Measurements from ENCODE around the gene CFAP20DC.
"Not testable (repeated sequence)": the region's sequence is repeated elsewhere in the genome, so short reads cannot be mapped to it uniquely, and the experiment has no call there.

CFAP20DC gene

DNA sequence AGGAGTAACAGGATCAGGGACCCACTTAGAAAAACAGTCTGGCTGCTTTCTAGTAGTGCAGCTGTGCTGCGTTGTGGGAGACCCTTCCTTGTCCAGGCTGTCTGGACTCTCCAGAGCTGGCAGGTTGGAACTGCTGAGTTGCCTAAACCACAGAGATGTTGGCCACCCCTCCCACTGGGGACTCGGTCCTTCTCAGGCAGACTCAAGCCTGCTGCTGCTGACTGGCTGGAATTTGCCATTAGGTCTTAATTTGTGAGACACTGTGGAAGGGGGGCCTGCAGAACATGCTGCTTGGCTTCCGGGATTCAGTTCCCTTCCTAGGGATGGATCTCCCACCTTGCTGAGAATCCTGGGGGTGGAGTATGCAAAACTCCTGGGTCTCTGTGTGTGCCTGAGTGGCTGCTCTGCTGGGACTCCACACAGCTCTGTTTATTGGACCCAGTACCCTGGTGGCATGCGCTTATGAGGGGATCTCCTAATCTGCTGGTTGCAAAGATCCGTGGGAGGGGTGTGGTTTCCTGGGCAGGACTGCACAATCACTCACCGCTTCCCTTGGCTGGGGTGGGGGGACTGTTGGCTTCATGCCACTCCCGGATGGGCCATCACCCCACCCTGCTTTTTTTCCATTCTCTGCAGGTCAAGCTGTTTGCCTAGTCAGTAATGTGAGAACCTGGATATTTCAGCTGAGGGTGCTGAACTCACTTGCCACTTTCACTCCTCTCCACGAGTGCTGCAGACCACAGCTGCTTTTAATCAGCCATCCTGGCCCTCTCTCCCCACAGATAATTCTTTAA is 150.5 kb downstream of the CFAP20DC start:
- no peak for TF ChIP-seq POU2F2 (IDR thresholded peaks at IDR 0.05; ENCODE audit: low read depth, low read length)
- no peak for TF ChIP-seq SPI1 (IDR thresholded peaks at IDR 0.05; ENCODE audit: low read depth, low read length)
- no peak for TF ChIP-seq POLR2A (IDR thresholded peaks at IDR 0.05; ENCODE audit: low read depth, low read length)
- TF ChIP-seq TAF1 (IDR thresholded peaks at IDR 0.05; ENCODE audit: low read depth, low read length) = no peak
- TF ChIP-seq POLR2AphosphoS5 (IDR thresholded peaks at IDR 0.05; ENCODE audit: low read depth, low read length) = no peak
- no peak for TF ChIP-seq PAX5 (IDR thresholded peaks at IDR 0.05; ENCODE audit: insufficient read depth, low read length, severe bottlenecking)
- no peak for DNase-seq (ENCODE audit: insufficient read length, low spot score)
- no peak for FAIRE-seq

DNA sequence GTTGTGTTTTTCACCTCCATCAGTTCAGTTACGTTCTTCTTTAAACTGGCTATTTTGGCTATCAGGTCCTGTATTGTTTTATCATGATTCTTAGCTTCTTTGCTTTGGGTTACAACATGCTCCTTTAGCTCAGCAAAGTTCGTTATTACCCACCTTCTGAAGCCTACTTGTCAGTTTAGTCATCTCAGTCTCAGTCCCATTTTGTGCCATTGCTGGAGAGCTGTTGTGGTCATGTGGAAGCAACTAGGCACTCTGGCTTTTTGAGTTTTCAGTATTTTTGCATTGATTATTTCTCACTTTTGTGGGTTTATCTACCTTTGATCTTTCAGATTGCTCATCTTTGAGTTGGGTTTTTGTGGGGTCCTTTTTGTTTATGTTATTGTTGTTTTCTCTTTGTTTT is 151.3 kb downstream of the CFAP20DC start:
- DNase-seq (ENCODE audit: insufficient read length, low spot score) (no peak), FAIRE-seq (no peak)
- TF ChIP-seq SPI1 (IDR thresholded peaks at IDR 0.05; ENCODE audit: low read depth, low read length) (no peak), POLR2AphosphoS5 (IDR thresholded peaks at IDR 0.05; ENCODE audit: low read depth, low read length) (no peak), POU2F2 (IDR thresholded peaks at IDR 0.05; ENCODE audit: low read depth, low read length) (no peak), POLR2A (IDR thresholded peaks at IDR 0.05; ENCODE audit: low read depth, low read length) (no peak), PAX5 (IDR thresholded peaks at IDR 0.05; ENCODE audit: insufficient read depth, low read length, severe bottlenecking) (no peak), TAF1 (IDR thresholded peaks at IDR 0.05; ENCODE audit: low read depth, low read length) (no peak)

DNA sequence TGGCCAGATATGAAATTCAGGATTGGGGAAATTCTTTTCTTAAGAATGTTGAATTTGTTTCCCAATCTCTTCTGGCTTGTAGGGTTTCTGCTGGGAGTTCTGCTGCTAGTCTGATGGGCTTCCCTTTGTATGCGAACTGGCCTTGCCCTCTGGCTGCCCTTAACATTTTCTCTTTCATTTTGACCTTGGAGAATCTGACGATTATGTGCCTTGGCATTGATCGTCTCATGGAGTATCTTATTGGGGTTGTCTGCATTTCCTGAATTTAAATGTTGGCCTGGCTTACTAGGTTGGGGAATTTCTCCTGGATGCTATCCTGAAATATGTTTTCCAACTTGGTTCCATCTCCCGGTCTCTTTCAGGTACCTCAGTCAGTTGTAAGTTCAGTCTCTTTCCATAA is 152.2 kb downstream of the CFAP20DC start:
- FAIRE-seq (no peak), DNase-seq (ENCODE audit: insufficient read length, low spot score) (no peak)
- TF ChIP-seq TAF1 (IDR thresholded peaks at IDR 0.05; ENCODE audit: low read depth, low read length) (no peak), POLR2A (IDR thresholded peaks at IDR 0.05; ENCODE audit: low read depth, low read length) (no peak), POLR2AphosphoS5 (IDR thresholded peaks at IDR 0.05; ENCODE audit: low read depth, low read length) (no peak), PAX5 (IDR thresholded peaks at IDR 0.05; ENCODE audit: insufficient read depth, low read length, severe bottlenecking) (no peak), SPI1 (IDR thresholded peaks at IDR 0.05; ENCODE audit: low read depth, low read length) (no peak), POU2F2 (IDR thresholded peaks at IDR 0.05; ENCODE audit: low read depth, low read length) (no peak)

DNA sequence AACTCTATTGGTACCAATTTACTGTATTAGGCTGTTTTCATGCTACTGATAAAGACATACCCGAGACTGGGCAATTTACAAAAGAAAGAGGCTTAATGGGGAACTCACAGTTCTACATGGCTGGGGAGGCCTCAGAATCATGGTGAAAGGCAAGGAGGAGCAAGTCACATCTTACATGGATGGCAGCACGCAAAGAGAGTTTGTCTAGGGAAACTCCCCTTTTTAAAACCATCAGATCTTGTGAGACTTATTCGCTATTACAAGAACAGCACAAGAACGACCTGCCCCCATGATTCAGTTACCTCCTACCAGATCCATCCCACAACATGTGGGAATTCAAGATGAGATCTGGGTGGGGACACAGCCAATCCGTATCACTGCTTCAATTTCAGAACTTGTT is 154.1 kb downstream of the CFAP20DC start:
- DNase-seq (ENCODE audit: insufficient read length, low spot score); FAIRE-seq: not testable (repeated sequence)

DNA sequence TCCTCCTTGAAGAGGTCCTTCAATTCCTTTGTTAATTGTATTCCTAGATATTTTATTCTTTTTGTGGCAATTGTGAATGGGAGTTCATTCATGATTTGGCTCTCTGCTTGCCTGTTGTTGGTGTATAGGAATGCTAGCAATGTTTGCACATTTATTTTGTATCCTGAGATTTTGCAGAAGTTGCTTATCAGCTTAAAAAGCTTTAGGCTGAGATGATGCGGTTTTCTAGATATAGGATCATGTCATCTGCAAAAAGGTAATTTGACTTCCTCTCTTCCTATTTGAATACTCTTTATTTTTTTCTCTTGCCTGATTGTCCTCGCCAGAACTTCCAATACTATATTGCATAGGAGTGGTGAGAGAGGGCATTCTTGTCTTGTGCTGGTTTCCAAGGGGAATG is 157.3 kb downstream of the CFAP20DC start:
- DNase-seq (ENCODE audit: insufficient read length, low spot score); FAIRE-seq: not testable (repeated sequence)

DNA sequence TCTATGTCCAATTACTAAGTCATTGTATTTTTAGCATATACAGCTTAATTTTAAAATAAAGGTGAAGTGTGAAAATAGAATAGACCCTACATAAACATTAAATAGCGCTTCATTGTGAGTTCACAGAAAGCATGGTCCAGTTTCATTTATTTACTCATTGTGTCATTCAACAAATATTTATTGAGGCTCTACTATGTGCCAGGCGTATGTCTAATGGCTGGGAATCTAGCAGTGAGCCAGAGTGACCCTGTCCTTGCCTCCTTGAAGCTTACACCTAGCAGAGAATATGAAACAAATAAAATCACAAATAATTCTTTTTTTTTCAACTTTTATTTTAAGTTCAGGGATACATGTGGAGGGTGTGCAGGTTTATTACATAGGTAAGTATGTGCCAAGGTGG is 161.7 kb downstream of the CFAP20DC start:
- FAIRE-seq (no peak), DNase-seq (ENCODE audit: insufficient read length, low spot score) (no peak)
- TF ChIP-seq POLR2AphosphoS5 (IDR thresholded peaks at IDR 0.05; ENCODE audit: low read depth, low read length) (no peak), SPI1 (IDR thresholded peaks at IDR 0.05; ENCODE audit: low read depth, low read length) (no peak), PAX5 (IDR thresholded peaks at IDR 0.05; ENCODE audit: insufficient read depth, low read length, severe bottlenecking) (no peak)

DNA sequence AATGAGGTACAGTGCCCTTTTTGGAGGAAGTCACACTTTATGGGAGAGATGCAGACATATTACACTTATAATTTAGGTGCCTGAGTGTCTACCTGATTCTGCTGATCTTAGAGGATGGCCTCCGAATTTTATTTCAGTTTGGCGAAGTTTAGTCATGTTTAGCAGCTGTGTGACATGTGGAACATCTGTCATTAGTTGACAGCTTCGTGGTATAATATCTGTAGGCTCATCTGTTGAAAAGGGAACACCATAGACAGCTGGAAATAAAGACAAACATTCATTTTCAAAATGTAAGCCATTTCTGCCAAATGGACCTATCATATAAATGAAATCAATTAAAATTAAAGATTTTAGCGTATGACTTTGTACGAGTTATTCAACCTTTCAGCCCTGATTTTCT is 165.4 kb downstream of the CFAP20DC start:
- no peak for FAIRE-seq
- DNase-seq (ENCODE audit: insufficient read length, low spot score) = no peak
- no peak for TF ChIP-seq TAF1 (IDR thresholded peaks at IDR 0.05; ENCODE audit: low read depth, low read length)

DNA sequence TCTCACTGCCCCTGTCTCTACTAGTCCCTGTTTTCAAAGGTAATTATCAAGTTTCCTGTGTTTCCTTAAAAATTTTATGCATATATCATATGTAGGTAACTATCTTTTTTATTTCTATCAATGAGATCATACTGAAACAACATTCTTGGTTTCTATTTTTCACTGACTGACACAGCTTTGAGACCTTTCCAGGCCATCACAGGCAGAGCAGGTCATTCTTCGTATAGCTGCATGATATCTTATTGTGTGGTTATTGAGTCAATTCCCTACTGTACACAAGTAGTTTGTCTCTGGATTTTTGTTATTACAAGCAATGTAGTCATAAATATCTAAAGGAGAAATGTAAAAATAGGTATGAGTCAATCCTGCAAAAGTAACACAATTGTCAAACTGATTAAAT is 169.6 kb downstream of the CFAP20DC start:
- TF ChIP-seq POLR2AphosphoS5 (IDR thresholded peaks at IDR 0.05; ENCODE audit: low read depth, low read length) (no peak), PAX5 (IDR thresholded peaks at IDR 0.05; ENCODE audit: insufficient read depth, low read length, severe bottlenecking) (no peak), POLR2A (IDR thresholded peaks at IDR 0.05; ENCODE audit: low read depth, low read length) (no peak), POU2F2 (IDR thresholded peaks at IDR 0.05; ENCODE audit: low read depth, low read length) (no peak), TAF1 (IDR thresholded peaks at IDR 0.05; ENCODE audit: low read depth, low read length) (no peak), SPI1 (IDR thresholded peaks at IDR 0.05; ENCODE audit: low read depth, low read length) (no peak)
- DNase-seq (ENCODE audit: insufficient read length, low spot score) = no peak
- no peak for FAIRE-seq

DNA sequence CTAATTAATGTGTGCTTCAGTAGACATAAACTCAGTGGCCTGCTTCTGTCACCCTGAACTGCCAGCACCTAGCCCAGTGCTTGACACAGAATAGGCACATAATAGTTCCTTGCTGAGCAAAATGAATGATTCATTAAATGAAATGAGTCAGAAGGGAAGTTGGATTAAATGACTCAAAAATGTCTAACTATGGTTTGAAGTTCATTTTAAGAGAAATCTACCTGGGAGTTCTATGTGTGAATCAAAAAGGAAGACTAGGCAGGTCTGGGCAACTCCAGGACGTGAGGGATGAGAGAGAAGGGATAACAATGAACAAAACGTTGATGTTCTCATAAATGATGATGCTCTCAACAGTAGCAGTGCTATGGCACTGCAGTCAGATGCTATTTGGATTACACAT is 175.0 kb downstream of the CFAP20DC start:
- FAIRE-seq (peak; percentile 20), DNase-seq (ENCODE audit: insufficient read length, low spot score) (no peak)

DNA sequence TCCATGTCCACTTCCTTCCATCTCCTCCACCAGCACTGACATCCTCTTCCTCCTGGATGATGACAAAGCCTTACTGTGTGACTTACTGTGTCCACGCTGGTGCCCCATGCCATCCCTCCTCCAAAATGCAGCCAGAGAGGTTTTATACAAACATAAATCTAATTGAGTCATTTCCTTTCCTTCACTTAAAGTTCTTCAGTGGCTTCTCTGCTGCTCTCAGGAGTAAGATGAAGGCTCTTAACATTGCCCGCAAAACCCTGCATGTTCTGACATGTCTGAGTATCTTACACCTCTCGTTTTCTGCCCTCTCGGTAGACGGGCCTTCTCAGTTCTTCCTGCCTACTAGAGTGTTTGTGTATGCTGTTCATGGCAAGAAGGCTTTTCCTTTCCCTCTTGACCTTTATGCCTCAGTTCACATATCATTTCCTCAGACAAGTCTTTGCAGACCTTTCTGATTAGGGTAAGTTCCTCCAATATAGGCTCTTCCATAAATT is 175.5 kb downstream of the CFAP20DC start:
- DNase-seq (ENCODE audit: insufficient read length, low spot score) (no peak), FAIRE-seq (no peak)
- TF ChIP-seq POU2F2 (IDR thresholded peaks at IDR 0.05; ENCODE audit: low read depth, low read length) (no peak), SPI1 (IDR thresholded peaks at IDR 0.05; ENCODE audit: low read depth, low read length) (no peak), TAF1 (IDR thresholded peaks at IDR 0.05; ENCODE audit: low read depth, low read length) (no peak), POLR2A (IDR thresholded peaks at IDR 0.05; ENCODE audit: low read depth, low read length) (no peak), POLR2AphosphoS5 (IDR thresholded peaks at IDR 0.05; ENCODE audit: low read depth, low read length) (no peak), PAX5 (IDR thresholded peaks at IDR 0.05; ENCODE audit: insufficient read depth, low read length, severe bottlenecking) (no peak)

More for the DNA sequence above, 175.0 kb downstream of the CFAP20DC start:
- TF ChIP-seq PAX5 (IDR thresholded peaks at IDR 0.05; ENCODE audit: insufficient read depth, low read length, severe bottlenecking) = no peak
- TF ChIP-seq SPI1 (IDR thresholded peaks at IDR 0.05; ENCODE audit: low read depth, low read length) = peak; percentile 18; the same call in 1 of the 2 replicates
